Ureter (tissue), 1 donor: ENCODE data around the gene RGL4. TPM values are rescaled to one million over a fixed set of nuclear protein-coding genes. Genes with fewer than 3 reads are reported as not detected.
"Not testable (repeated sequence)": the region's sequence is repeated elsewhere in the genome, so short reads cannot be mapped to it uniquely, and the experiment has no call there.

ENCODE experiments used
- DNase-seq: peaks from one replicate; pipeline ENCODE4 v3.0.0-alpha.2; 2020; ENCODE audit warnings: low spot score
- total RNA-seq: library from RNA; stranded (reverse); gene quantifications from one replicate; pipeline ENCODE4 v1.2.4, GENCODE V29; 2023
- donor health status: DM: yes; HTN: yes; CAD: no.

The RGL4 gene
- total RNA-seq, 1 donor from 2014 or later = not detected

- DNase-seq = no peak
Measured at GRCh38 chr22:23698094-23698493, 7.3 kb downstream of the RGL4 start.

- DNase-seq = no peak
Measured at GRCh38 chr22:23698673-23699235, 7.9 kb downstream of the RGL4 start.

GRCh38 chr22:23700706-23701105 is 9.9 kb downstream of the RGL4 start:
- no peak for DNase-seq

- no peak for DNase-seq
Measured at GRCh38 chr22:23704062-23704461, 13.2 kb downstream of the RGL4 start.

GRCh38 chr22:23704829-23705228 is 14.0 kb downstream of the RGL4 start:
- no peak for DNase-seq

- DNase-seq = no peak
Measured at GRCh38 chr22:23705358-23705757, 14.5 kb downstream of the RGL4 start.

- no peak for DNase-seq
Measured at GRCh38 chr22:23708270-23708669, 17.5 kb downstream of the RGL4 start.

GRCh38 chr22:23709107-23709506 is 18.3 kb downstream of the RGL4 start:
- DNase-seq = no peak

GRCh38 chr22:23712256-23712655 is 21.4 kb downstream of the RGL4 start:
- no peak for DNase-seq

GRCh38 chr22:23713696-23714595 is 23.1 kb downstream of the RGL4 start:
- no peak for DNase-seq

- DNase-seq = no peak
Measured at GRCh38 chr22:23714596-23715578, 24.1 kb downstream of the RGL4 start.

- DNase-seq = no peak
Measured at GRCh38 chr22:23715806-23716375, 25.1 kb downstream of the RGL4 start.

GRCh38 chr22:23716811-23717801 is 26.3 kb downstream of the RGL4 start:
- DNase-seq = peak; percentile 84

GRCh38 chr22:23718371-23719165 is 27.8 kb downstream of the RGL4 start:
- no peak for DNase-seq

GRCh38 chr22:23720855-23721254 is 30.0 kb downstream of the RGL4 start:
- DNase-seq = no peak

- no peak for DNase-seq
Measured at GRCh38 chr22:23722160-23722559, 31.3 kb downstream of the RGL4 start.

- no peak for DNase-seq
Measured at GRCh38 chr22:23722724-23723123, 31.9 kb downstream of the RGL4 start.

- DNase-seq = not testable (repeated sequence)
Measured at GRCh38 chr22:23728108-23728507, 37.3 kb downstream of the RGL4 start.

- DNase-seq = no peak
Measured at GRCh38 chr22:23737696-23738095, 46.9 kb downstream of the RGL4 start.
